Left ventricle myocardium inferior (tissue), 1 donor: ENCODE measurements around the gene EEA1. TPM values are rescaled to one million over a fixed set of nuclear protein-coding genes. Genes with fewer than 3 reads are reported as not detected.

Experiments used
- DNase-seq: peaks from one replicate; pipeline ENCODE4 v3.0.0-alpha.2; 2020
- H3K27ac ChIP-seq: fragments of 200-600 bp; replicated peaks from 2 replicates; pipeline ENCODE4 v1.8.0; 2021
- H3K27me3 ChIP-seq: fragments of 200-600 bp; 2 replicates; pipeline ENCODE4 v1.8.0; 2021; ENCODE audit warnings: low read depth
- H3K36me3 ChIP-seq: fragments of 200-600 bp; 2 replicates; pipeline ENCODE4 v1.8.0; 2021
- H3K4me1 ChIP-seq: fragments of 200-600 bp; 2 replicates; pipeline ENCODE4 v1.8.0; 2021
- H3K4me3 ChIP-seq: fragments of 200-600 bp; 2 replicates; pipeline ENCODE4 v1.8.0; 2021; ENCODE audit warnings: mild to moderate bottlenecking, moderate library complexity
- H3K9me3 ChIP-seq: fragments of 200-600 bp; replicated peaks from 2 replicates; pipeline ENCODE4 v1.8.0; 2021
- CTCF ChIP-seq: fragments of 200-600 bp; IDR thresholded peaks from 2 replicates; pipeline ENCODE4 v1.8.0; 2021; ENCODE audit warnings: antibody characterized with exemption, mild to moderate bottlenecking, borderline replicate concordance
- intact Hi-C: fragments of 100-400 bp; cut with micrococcal nuclease; formaldehyde crosslinking; loops from one replicate; pipeline ENCODE4 v1.11.0; 2022
- total RNA-seq: library from RNA; stranded (reverse); fragmentation: NEBNext Ultra II Directional; extraction: Animal tissue kit (Norgen Biotek cat#: 25700); gene quantifications from one replicate; pipeline ENCODE4 v1.2.1, GENCODE V29; 2021
- donor health status: DM: no; HTN: yes; CAD: no; lungs with severe emphysema.

The EEA1 gene
- total RNA-seq, 1 donor from 2014 or later = 23.9 TPM

- intact Hi-C loops = no loop called here
- no peaks in the 10 kb centered on the region for H3K27me3 ChIP-seq
- TF ChIP-seq CTCF = no peak
- no peak overlapping the region for H3K27ac ChIP-seq
- H3K4me3 ChIP-seq = no peak overlapping the region
- H3K9me3 ChIP-seq = peaks cover 5% of the 10 kb centered on the region
- DNase-seq = no peak
- peaks cover 26% of the 10 kb centered on the region for H3K4me1 ChIP-seq
- H3K36me3 ChIP-seq = no peaks in the 10 kb centered on the region
These were observed 14.9 kb downstream of the EEA1 start for GRCh38 chr12:92914170-92914569.

DNA sequence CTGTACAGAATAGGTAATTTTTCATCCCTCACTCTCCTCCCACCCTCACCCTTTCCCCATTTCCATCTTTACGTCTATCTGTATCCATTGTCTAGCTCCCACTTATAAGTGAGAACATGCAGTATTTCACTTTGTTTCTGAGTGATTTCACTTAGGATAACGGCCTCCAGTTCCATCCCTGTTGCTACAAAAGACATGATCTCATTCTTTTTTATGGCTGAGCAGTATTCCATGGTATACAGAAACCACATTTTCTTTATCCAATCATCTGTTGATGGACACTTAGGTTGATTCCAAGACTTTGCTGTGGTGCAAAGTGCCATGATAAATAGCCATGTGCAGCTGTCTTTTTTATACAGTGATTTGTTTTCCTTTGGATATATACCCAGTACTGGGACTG, 16.4 kb downstream of the EEA1 start:
- no peaks in the 10 kb centered on the region for H3K36me3 ChIP-seq
- H3K27me3 ChIP-seq = no peaks in the 10 kb centered on the region
- H3K4me3 ChIP-seq = no peak overlapping the region
- no peak for DNase-seq
- H3K4me1 ChIP-seq = peaks cover 26% of the 10 kb centered on the region
- H3K9me3 ChIP-seq = peaks cover 11% of the 10 kb centered on the region
- no peak for TF ChIP-seq CTCF
- intact Hi-C loops = no loop called here
- no peak overlapping the region for H3K27ac ChIP-seq

GRCh38 chr12:92912052-92912451, 17.0 kb downstream of the EEA1 start:
- intact Hi-C loops = no loop called here
- TF ChIP-seq CTCF = no peak
- Histone ChIP-seq H3K4me1 (peaks cover 26% of the 10 kb centered on the region), H3K27ac (no peak overlapping the region), H3K4me3 (no peak overlapping the region), H3K27me3 (no peaks in the 10 kb centered on the region), H3K9me3 (peaks cover 11% of the 10 kb centered on the region), H3K36me3 (no peaks in the 10 kb centered on the region)
- DNase-seq = no peak

DNA sequence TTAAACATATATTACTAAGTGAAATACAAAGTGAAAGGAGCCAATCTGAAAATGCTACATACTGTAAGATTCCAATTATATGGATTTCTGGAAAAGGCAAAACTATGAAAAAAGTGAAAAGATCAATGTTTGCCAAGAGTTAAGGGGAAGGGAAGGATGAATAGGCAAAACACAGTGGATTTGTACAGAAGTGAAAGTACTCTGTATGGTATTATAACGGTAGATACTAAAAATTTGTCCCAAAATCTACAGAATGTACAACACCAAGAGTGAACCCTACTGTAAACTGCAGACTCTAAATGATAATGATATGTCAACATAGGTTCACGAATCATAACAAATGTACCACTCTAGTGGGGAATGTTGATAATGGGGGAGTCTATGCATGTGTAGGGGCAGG, 17.8 kb downstream of the EEA1 start:
- DNase-seq = no peak
- no peak for TF ChIP-seq CTCF
- no peak overlapping the region for H3K27ac ChIP-seq

DNA sequence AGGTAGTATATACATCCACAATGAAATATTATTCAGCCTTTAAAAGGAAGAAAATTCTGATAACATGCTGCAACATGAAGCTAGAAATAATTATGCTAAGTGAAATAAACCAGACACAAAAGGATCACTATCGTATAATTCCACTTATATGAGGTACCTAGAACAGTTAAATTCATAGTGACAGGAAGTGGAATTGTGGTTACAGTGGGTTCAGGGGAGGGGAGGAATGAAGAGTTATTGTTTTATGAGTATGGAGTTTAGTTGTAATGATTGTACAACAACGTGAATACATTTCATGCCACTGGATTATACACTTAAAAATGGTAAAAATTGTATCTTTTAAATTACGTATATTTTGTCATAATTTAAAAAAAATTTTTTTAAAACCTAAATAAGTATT, 21.0 kb downstream of the EEA1 start:
- no peak overlapping the region for H3K4me3 ChIP-seq
- H3K4me1 ChIP-seq = peaks cover 13% of the 10 kb centered on the region
- no peak for DNase-seq
- no peaks in the 10 kb centered on the region for H3K27me3 ChIP-seq
- no peaks in the 10 kb centered on the region for H3K36me3 ChIP-seq
- TF ChIP-seq CTCF = no peak
- H3K27ac ChIP-seq = no peak overlapping the region
- intact Hi-C loops = no loop called here
- peaks cover 11% of the 10 kb centered on the region for H3K9me3 ChIP-seq

More for the DNA sequence above, 17.8 kb downstream of the EEA1 start:
- no peaks in the 10 kb centered on the region for H3K36me3 ChIP-seq
- H3K9me3 ChIP-seq = peaks cover 11% of the 10 kb centered on the region
- intact Hi-C loops = no loop called here
- H3K27me3 ChIP-seq = no peaks in the 10 kb centered on the region
- H3K4me1 ChIP-seq = peaks cover 27% of the 10 kb centered on the region
- H3K4me3 ChIP-seq = no peak overlapping the region
